Naive thymus-derived CD4-positive, alpha-beta T cell (primary cell): ENCODE results near the gene TLE2. TPM values are rescaled to one million over a fixed set of nuclear protein-coding genes. Genes with fewer than 3 reads are reported as not detected.
"Not testable (repeated sequence)": the region's sequence is repeated elsewhere in the genome, so short reads cannot be mapped to it uniquely, and the experiment has no call there.

Source experiments
- ATAC-seq: fragments of 150-1000 bp; cut with Tn5 transposase; 2 replicates; pipeline ENCODE4 v1.10.0; 2021; ENCODE audit warnings: mild to moderate bottlenecking, moderate library complexity
- CTCF ChIA-PET: fragments of 350-600 bp; sonication (Branson Sonifier 250); formaldehyde crosslinking; loops from one replicate; lab custom pipeline; 2021; ENCODE audit warnings: antibody characterized with exemption; lab: Charles Lee
- POLR2A ChIA-PET: fragments of 350-600 bp; sonication (Branson Sonifier 250); formaldehyde crosslinking; loops from one replicate; lab custom pipeline; 2021; ENCODE audit warnings: antibody characterized with exemption, inconsistent platforms; lab: Charles Lee
- DNase-seq, 9 donors: peaks; one replicate each; pipeline versions ENCODE4 v3.0.0 to v3.0.0-alpha.2; 2020 to 2022; ENCODE audit warnings: mixed read lengths in 1 of 9
- H3K27ac ChIP-seq: one replicate; pipeline ENCODE4 v1.7.0; 2013; ENCODE audit warnings: mild to moderate bottlenecking, low read depth, low read length, moderate library complexity
- H3K27me3 ChIP-seq, 2 donors: one replicate each; pipeline ENCODE4 v1.7.0; 2013; ENCODE audit warnings: low read length in 2 of 2, mild to moderate bottlenecking in 2 of 2, moderate library complexity in 2 of 2; ENCODE audit not compliant: control insufficient read depth in 2 of 2, insufficient read depth in 2 of 2
- H3K36me3 ChIP-seq, 3 experiments: 1 replicate in 2 of 3; 2 replicates in 1 of 3; pipeline ENCODE4 v1.7.0; 2013; ENCODE audit warnings: low read length in 3 of 3, mild to moderate bottlenecking in 3 of 3, moderate library complexity in 1 of 3; ENCODE audit not compliant: insufficient read depth in 3 of 3, control insufficient read depth in 2 of 3
- H3K4me1 ChIP-seq, 2 donors: one replicate each; pipeline ENCODE4 v1.7.0; 2013; ENCODE audit warnings: low read length in 2 of 2, mild to moderate bottlenecking in 2 of 2, moderate library complexity in 1 of 2; ENCODE audit not compliant: control insufficient read depth in 2 of 2, insufficient read depth in 2 of 2
- H3K4me3 ChIP-seq: 2 replicates; pipeline ENCODE4 v1.7.0; 2013; ENCODE audit warnings: mild to moderate bottlenecking, low read length
- H3K9me3 ChIP-seq, 3 experiments: 1 replicate in 2 of 3; 2 replicates in 1 of 3; pipeline ENCODE4 v1.7.0; 2013; ENCODE audit warnings: low read length in 3 of 3; ENCODE audit not compliant: control insufficient read depth in 2 of 3
- H3K27ac Mint-ChIP-seq, 9 donors: one replicate each; pipeline ENCODE4 v1.8.0; 2020 to 2022; ENCODE audit warnings: mixed read lengths in 9 of 9, mild to moderate bottlenecking in 8 of 9, moderate library complexity in 5 of 9, inconsistent platforms in 2 of 9
- H3K27me3 Mint-ChIP-seq, 5 donors: one replicate each; pipeline ENCODE4 v1.8.0; 2021 to 2022; ENCODE audit warnings: mixed read lengths in 5 of 5, mild to moderate bottlenecking in 1 of 5
- H3K36me3 Mint-ChIP-seq, 5 donors: one replicate each; pipeline ENCODE4 v1.8.0; 2020 to 2022; ENCODE audit warnings: mixed read lengths in 5 of 5, mild to moderate bottlenecking in 3 of 5, inconsistent platforms in 1 of 5
- H3K4me1 Mint-ChIP-seq, 7 donors: one replicate each; pipeline ENCODE4 v1.8.0; 2020 to 2022; ENCODE audit warnings: mixed read lengths in 7 of 7, mild to moderate bottlenecking in 3 of 7, inconsistent platforms in 1 of 7
- H3K4me3 Mint-ChIP-seq, 10 donors: one replicate each; pipeline ENCODE4 v1.8.0; 2020 to 2022; ENCODE audit warnings: mild to moderate bottlenecking in 10 of 10, mixed read lengths in 10 of 10, moderate library complexity in 6 of 10, inconsistent platforms in 2 of 10
- H3K9me3 Mint-ChIP-seq, 11 donors: one replicate each; pipeline ENCODE4 v1.8.0; 2020 to 2022; ENCODE audit warnings: mixed read lengths in 11 of 11, mild to moderate bottlenecking in 4 of 11, inconsistent platforms in 1 of 11, moderate library complexity in 1 of 11
- intact Hi-C, 2 donors: fragments of 100-400 bp; cut with micrococcal nuclease; formaldehyde crosslinking; loops; one replicate each; pipeline ENCODE4 v1.15.1; 2023
- polyA plus RNA-seq, 2 donors: library from polyadenylated mRNA; unstranded; fragments of 300-500 nt; fragmentation: Illumina TruSeq; gene quantifications; one replicate each; pipeline ENCODE4 v1.2.3, GENCODE V29; 2021
- total RNA-seq, 6 experiments: library from RNA in 5 of 6; stranded (reverse) in 5 of 6; gene quantifications; 1 replicate in 5 of 6; 2 replicates in 1 of 6; pipeline ENCODE4 v1.2.3 and lab custom pipeline; 2021 to 2026

TLE2 gene
- total and polyA plus RNA-seq, 7 experiments from 2014 or later = 1.1 to 33.6 (median 14.3) TPM

GRCh38 chr19:2970201-2970835 lies 58.8 kb downstream of the TLE2 start:
- Mint-ChIP-seq H3K27ac (no peak overlapping the region), H3K9me3 (no peaks in the 10 kb centered on the region), H3K4me3 (no peak overlapping the region), H3K27me3 (peaks cover 0 to 16% (median 3%) of the 10 kb centered on the region in 5 donors), H3K36me3 (no peaks in the 10 kb centered on the region), H3K4me1 (peaks cover 0 to 11% (median 6%) of the 10 kb centered on the region in 7 donors)
- no peak overlapping the region for H3K27ac ChIP-seq
- ATAC-seq (no peak), DNase-seq (no peak)
- H3K36me3 ChIP-seq = no peaks in the 10 kb centered on the region
- H3K27me3 ChIP-seq = no peaks in the 10 kb centered on the region
- H3K4me1 ChIP-seq = no peaks in the 10 kb centered on the region
- POLR2A ChIA-PET = interaction anchor here (0.6 to 0.7 kb wide), 3 partner anchors 40 to 206 kb away, joined by 3 read pairs; no protein-coding TSS in a partner anchor
- intact Hi-C loops = no loop called here
- CTCF ChIA-PET = interaction anchor here (1.1 to 2.0 kb wide), 2 partner anchors 133 to 138 kb away, joined by 3 to 9 read pairs; no protein-coding TSS in a partner anchor
- no peaks in the 10 kb centered on the region for H3K9me3 ChIP-seq
- H3K4me3 ChIP-seq = no peak overlapping the region

GRCh38 chr19:2969104-2969504 lies 60.0 kb downstream of the TLE2 start:
- no peaks in the 10 kb centered on the region for H3K36me3 ChIP-seq
- no peak overlapping the region for H3K4me3 ChIP-seq
- ChIA-PET CTCF (no interaction called here), POLR2A (interaction anchor here (0.6 kb wide), 1 partner anchor 165 kb away, joined by 4 read pairs; no protein-coding TSS in a partner anchor)
- H3K9me3 ChIP-seq = no peaks in the 10 kb centered on the region
- intact Hi-C loops = no loop called here
- DNase-seq (no peak), ATAC-seq (no peak)
- no peak overlapping the region for H3K27ac ChIP-seq
- Mint-ChIP-seq H3K9me3 (no peaks in the 10 kb centered on the region), H3K27ac (peak overlapping the region in 1 of 9 donors; percentile 53), H3K27me3 (peaks cover 0 to 6% (median 0%) of the 10 kb centered on the region in 5 donors), H3K36me3 (no peaks in the 10 kb centered on the region), H3K4me3 (no peak overlapping the region), H3K4me1 (peaks cover 0 to 5% (median under 1%) of the 10 kb centered on the region in 7 donors)
- no peaks in the 10 kb centered on the region for H3K27me3 ChIP-seq
- H3K4me1 ChIP-seq = no peaks in the 10 kb centered on the region

DNA sequence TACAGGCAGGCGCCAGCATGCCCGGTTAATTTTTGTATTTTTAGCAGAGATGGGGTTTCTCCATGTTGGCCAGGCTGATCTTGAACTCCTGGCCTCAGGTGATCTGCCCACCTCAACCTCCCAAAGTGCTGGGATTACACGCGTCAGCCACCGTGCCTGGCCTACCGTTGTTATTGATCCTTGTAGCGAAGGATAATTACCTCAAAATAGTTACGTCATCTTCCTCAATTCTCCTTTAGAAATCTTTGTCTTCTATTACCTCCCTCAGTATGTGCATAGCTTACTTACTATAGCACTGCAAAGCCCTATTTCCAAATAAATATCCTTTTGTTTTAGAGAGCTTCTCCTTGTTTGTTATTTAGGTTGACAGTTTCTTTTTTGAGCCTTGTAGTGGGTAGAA lies 61.1 kb downstream of the TLE2 start:
- peaks cover 0 to 5% (median 0%) of the 10 kb centered on the region in 7 donors for H3K4me1 Mint-ChIP-seq
- H3K27me3 Mint-ChIP-seq = peaks cover 0 to 4% (median 0%) of the 10 kb centered on the region in 5 donors
- POLR2A ChIA-PET = interaction anchor here (0.6 to 1.5 kb wide), 3 partner anchors 17 to 614 kb away, joined by 3 to 5 read pairs (median 3); no protein-coding TSS in a partner anchor

GRCh38 chr19:2964874-2965273 lies 64.2 kb downstream of the TLE2 start:
- Mint-ChIP-seq H3K27me3 (peaks cover 0 to 4% (median 0%) of the 10 kb centered on the region in 5 donors), H3K9me3 (no peaks in the 10 kb centered on the region), H3K27ac (no peak overlapping the region), H3K36me3 (peaks cover 0 to 4% (median 0%) of the 10 kb centered on the region in 5 donors), H3K4me1 (peaks cover 0 to 10% (median 6%) of the 10 kb centered on the region in 7 donors), H3K4me3 (no peak overlapping the region)
- no peaks in the 10 kb centered on the region for H3K27me3 ChIP-seq
- H3K4me1 ChIP-seq = no peaks in the 10 kb centered on the region
- H3K27ac ChIP-seq = no peak overlapping the region
- no peaks in the 10 kb centered on the region for H3K9me3 ChIP-seq
- DNase-seq (no peak), ATAC-seq (no peak)
- no peaks in the 10 kb centered on the region for H3K36me3 ChIP-seq
- ChIA-PET CTCF (interaction anchor here (0.7 to 1.8 kb wide), 6 partner anchors 8 to 144 kb away, joined by 3 to 10 read pairs (median 4); no protein-coding TSS in a partner anchor), POLR2A (interaction anchor here (0.6 to 1.6 kb wide), 4 partner anchors 14 to 226 kb away, joined by 3 to 5 read pairs (median 4); no protein-coding TSS in a partner anchor)
- no peak overlapping the region for H3K4me3 ChIP-seq
- intact Hi-C loops = no loop called here

More for the DNA sequence above, 61.1 kb downstream of the TLE2 start:
- DNase-seq = no peak
- ATAC-seq = no peak
- H3K36me3 Mint-ChIP-seq = no peaks in the 10 kb centered on the region
- Histone ChIP-seq H3K4me1 (no peaks in the 10 kb centered on the region), H3K27me3 (no peaks in the 10 kb centered on the region), H3K36me3 (no peaks in the 10 kb centered on the region), H3K9me3 (no peaks in the 10 kb centered on the region), H3K27ac (no peak overlapping the region), H3K4me3 (no peak overlapping the region)
- no peaks in the 10 kb centered on the region for H3K9me3 Mint-ChIP-seq
- intact Hi-C loops = no loop called here
- CTCF ChIA-PET = interaction anchor here (0.7 kb wide), 1 partner anchor 48 kb away, joined by 3 read pairs; no protein-coding TSS in a partner anchor
- no peak overlapping the region for H3K4me3 Mint-ChIP-seq
- no peak overlapping the region for H3K27ac Mint-ChIP-seq

DNA sequence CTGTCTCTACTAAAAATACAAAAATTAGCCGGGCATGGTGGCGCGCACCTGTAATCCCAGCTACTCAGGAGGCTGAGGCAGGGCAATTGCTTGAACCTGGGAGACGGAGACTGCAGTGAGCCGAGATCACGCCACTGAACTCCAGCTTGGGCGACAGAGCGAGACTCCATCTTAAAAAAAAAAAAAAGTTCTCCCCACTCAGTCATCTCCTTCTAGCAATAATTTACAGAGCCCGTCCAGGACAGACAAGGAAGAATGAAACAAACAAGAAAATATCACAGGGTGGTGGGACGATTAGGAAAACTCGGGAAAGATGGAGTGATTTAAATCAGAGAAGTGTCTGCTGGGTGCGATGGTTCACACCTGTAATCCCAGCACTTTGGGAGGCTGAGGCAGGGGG lies 65.4 kb downstream of the TLE2 start:
- H3K27ac Mint-ChIP-seq = not testable (repeated sequence)

GRCh38 chr19:2963122-2963521 lies 66.0 kb downstream of the TLE2 start:
- H3K27ac Mint-ChIP-seq = no peak overlapping the region
- intact Hi-C loops = loop anchor here in 1 of 2 donors (2.0 kb wide), 1 partner anchor 200 kb away; no protein-coding TSS in a partner anchor

More for the DNA sequence above, 65.4 kb downstream of the TLE2 start:
- not testable (repeated sequence) for H3K4me3 ChIP-seq, H3K36me3 ChIP-seq, H3K9me3 Mint-ChIP-seq, H3K27ac ChIP-seq, H3K4me1 ChIP-seq, H3K9me3 ChIP-seq, DNase-seq, H3K27me3 ChIP-seq, H3K36me3 Mint-ChIP-seq, H3K4me1 Mint-ChIP-seq, H3K27me3 Mint-ChIP-seq, ATAC-seq
- ChIA-PET CTCF (interaction anchor here (0.7 to 3.0 kb wide), 11 partner anchors 11 to 247 kb away, joined by 3 to 25 read pairs (median 5); no protein-coding TSS in a partner anchor), POLR2A (interaction anchor here (0.7 to 1.9 kb wide), 2 partner anchors 66 to 72 kb away, joined by 6 read pairs; no protein-coding TSS in a partner anchor)
- H3K4me3 Mint-ChIP-seq = peak overlapping the region in 1 of 10 donors; percentile 18
- intact Hi-C loops = loop anchor here in 1 of 2 donors (2.0 kb wide), 1 partner anchor 199 kb away; no protein-coding TSS in a partner anchor

More at GRCh38 chr19:2963122-2963521, 66.0 kb downstream of the TLE2 start:
- Mint-ChIP-seq H3K9me3 (no peaks in the 10 kb centered on the region), H3K36me3 (peaks cover 0 to 4% (median 0%) of the 10 kb centered on the region in 5 donors), H3K4me3 (no peak overlapping the region), H3K4me1 (peaks cover 0 to 6% (median 6%) of the 10 kb centered on the region in 7 donors), H3K27me3 (peaks cover 0 to 5% (median 0%) of the 10 kb centered on the region in 5 donors)
- Histone ChIP-seq H3K27ac (no peak overlapping the region), H3K4me3 (no peak overlapping the region), H3K36me3 (no peaks in the 10 kb centered on the region), H3K9me3 (no peaks in the 10 kb centered on the region), H3K4me1 (no peaks in the 10 kb centered on the region), H3K27me3 (no peaks in the 10 kb centered on the region)
- ChIA-PET POLR2A (interaction anchor here (0.7 to 1.9 kb wide), 3 partner anchors 13 to 97 kb away, joined by 3 to 6 read pairs (median 3); no protein-coding TSS in a partner anchor), CTCF (interaction anchor here (0.6 to 3.0 kb wide), 13 partner anchors 11 to 280 kb away, joined by 3 to 25 read pairs (median 4); no protein-coding TSS in a partner anchor)
- no peak for ATAC-seq
- DNase-seq = no peak
